Endothelial cell of umbilical vein (primary cell): ENCODE data around the gene KRT81. TPM values are rescaled to one million over a fixed set of nuclear protein-coding genes. Genes with fewer than 3 reads are reported as not detected.
"Not testable (repeated sequence)": the region's sequence is repeated elsewhere in the genome, so short reads cannot be mapped to it uniquely, and the experiment has no call there.

Experiments
- BruUV-seq: library from RNA; stranded (reverse); fragments of 400-500 nt; replicated peaks from 2 replicates; lab custom pipeline; 2021; lab: Mats Ljungman, UMichigan
- CTCF ChIA-PET: fragments of 300-600, 350-600 bp; sonication (Branson Sonifier 250); formaldehyde crosslinking; loops from one replicate; lab custom pipeline; 2021; ENCODE audit warnings: antibody characterized with exemption, inconsistent platforms; lab: Charles Lee
- POLR2A ChIA-PET: fragments of 300-600, 350-600 bp; sonication (Branson Sonifier 250); formaldehyde crosslinking; loops from one replicate; lab custom pipeline; 2021; ENCODE audit warnings: antibody characterized with exemption, inconsistent platforms; lab: Charles Lee
- DNase-seq: peaks from one replicate; pipeline ENCODE4 v3.0.0-alpha.2; 2011; ENCODE audit warnings: low read depth, low spot score
- FAIRE-seq: peaks from 2 replicates; lab custom pipeline; 2011; peaks lifted over from hg19 to GRCh38; lab: Jason Lieb, UNC
- H2AFZ ChIP-seq: 2 replicates; pipeline ENCODE4 v1.6.0; 2012; ENCODE audit warnings: low read depth, low read length, control low read depth, inconsistent platforms
- H3K27ac ChIP-seq: 2 replicates; pipeline ENCODE4 v1.5.1; 2011; ENCODE audit warnings: low read depth, mild to moderate bottlenecking, control low read depth, low read length, moderate library complexity; ENCODE audit not compliant: insufficient read depth
- H3K27me3 ChIP-seq, 2 experiments: 2 replicates each; pipeline versions ENCODE4 v1.6.0 to v1.6.1; 2011; ENCODE audit warnings: low read length in 2 of 2, mixed read lengths in 1 of 2; ENCODE audit not compliant: control insufficient read depth in 2 of 2, insufficient read depth in 2 of 2
- H3K36me3 ChIP-seq, 2 experiments: 2 replicates in 1 of 2; 3 replicates in 1 of 2; pipeline ENCODE4 v1.5.1; 2011; ENCODE audit warnings: low read length in 2 of 2, mild to moderate bottlenecking in 1 of 2, moderate library complexity in 1 of 2; ENCODE audit not compliant: control insufficient read depth in 2 of 2, insufficient read depth in 2 of 2; ENCODE audit errors: extremely low read depth in 1 of 2
- H3K4me1 ChIP-seq: 3 replicates; pipeline ENCODE4 v1.5.1; 2011; ENCODE audit warnings: mild to moderate bottlenecking, low read length; ENCODE audit not compliant: control insufficient read depth, insufficient read depth; ENCODE audit errors: extremely low read depth
- H3K4me2 ChIP-seq: 2 replicates; pipeline ENCODE4 v1.6.1; 2011; ENCODE audit warnings: low read length, control low read depth, mixed read lengths; ENCODE audit not compliant: insufficient read depth
- H3K4me3 ChIP-seq, 3 experiments: fragments of 200-600 bp in 1 of 3; sonication (generic), shearing (Covaris generic) in 1 of 3; replicated peaks in 1 of 3; 2 replicates each; pipeline ENCODE4 v1.5.1; 2011 to 2016; ENCODE audit warnings: control low read depth in 3 of 3, low read length in 3 of 3, mild to moderate bottlenecking in 2 of 3, inconsistent platforms in 1 of 3, low read depth in 1 of 3, moderate library complexity in 1 of 3; ENCODE audit not compliant: insufficient read depth in 1 of 3
- H3K79me2 ChIP-seq: 2 replicates; pipeline ENCODE4 v1.6.0; 2012; ENCODE audit warnings: low read length, inconsistent platforms; ENCODE audit not compliant: control insufficient read depth, insufficient read depth
- H3K9ac ChIP-seq: replicated peaks from 2 replicates; pipeline ENCODE3; 2011; ENCODE audit warnings: low read length, control low read depth; ENCODE audit not compliant: insufficient read depth; ENCODE audit errors: extremely low read depth
- H3K9me1 ChIP-seq: replicated peaks from 3 replicates; pipeline ENCODE4 v1.6.0; 2011; ENCODE audit warnings: mild to moderate bottlenecking, low read length; ENCODE audit not compliant: control insufficient read depth, insufficient read depth; ENCODE audit errors: extremely low read depth
- H3K9me3 ChIP-seq: replicated peaks from 2 replicates; pipeline ENCODE4 v1.5.1; 2012; ENCODE audit warnings: low read length, inconsistent platforms; ENCODE audit not compliant: control insufficient read depth, insufficient read depth
- H4K20me1 ChIP-seq: replicated peaks from 2 replicates; pipeline ENCODE3; 2011; ENCODE audit warnings: mild to moderate bottlenecking, low read length; ENCODE audit not compliant: control insufficient read depth, insufficient read depth; ENCODE audit errors: extremely low read depth
- CTCF ChIP-seq, 2 donors: IDR thresholded peaks; 1 replicate in 1 of 2; 2 replicates in 1 of 2; pipeline ENCODE4 v1.5.1; 2011; ENCODE audit warnings: low read length in 2 of 2, mild to moderate bottlenecking in 2 of 2, moderate library complexity in 2 of 2, control low read depth in 1 of 2, inconsistent platforms in 1 of 2, low read depth in 1 of 2; ENCODE audit not compliant: insufficient read depth in 1 of 2; ENCODE audit errors: extremely low read depth in 1 of 2
- EZH2 ChIP-seq: IDR thresholded peaks from 2 replicates; pipeline ENCODE4 v1.6.1; 2012; ENCODE audit warnings: borderline replicate concordance, low read depth, mild to moderate bottlenecking, moderate library complexity, low read length, inconsistent platforms; ENCODE audit not compliant: severe bottlenecking
- GATA2 ChIP-seq: IDR thresholded peaks from 2 replicates; pipeline ENCODE4 v1.7.0; 2011; ENCODE audit warnings: low read depth, mild to moderate bottlenecking, moderate library complexity, mixed read lengths, low read length; ENCODE audit not compliant: insufficient read length, insufficient read depth
- POLR2A ChIP-seq: IDR thresholded peaks from 2 replicates; pipeline ENCODE4 v1.6.1; 2012; ENCODE audit warnings: low read depth, mild to moderate bottlenecking, control low read depth, low read length
- dilution Hi-C: fragments of 300-500 bp; cut with MboI; formaldehyde crosslinking; loops from one replicate; pipeline ENCODE4 v1.15.0; 2019; ENCODE audit warnings: low sequenced_read_pairs; ENCODE audit not compliant: extremely low pct_ligation_motif_present
- intact Hi-C: fragments of 100-400 bp; cut with micrococcal nuclease; formaldehyde crosslinking; loops from one replicate; pipeline ENCODE4 v1.10.0; 2022
- polyA plus RNA-seq, 4 experiments: library from polyadenylated mRNA; depleted of rRNA in 3 of 4; stranded (reverse) in 3 of 4; unstranded in 1 of 4; fragments of >200 nt; gene quantifications; 2 replicates each; pipeline versions ENCODE4 v1.2.1 to v1.2.3, GENCODE V29; 2011 to 2012; ENCODE audit warnings: missing spikeins in 1 of 4
- total RNA-seq: library from RNA; stranded (reverse); gene quantifications from 2 replicates; pipeline ENCODE4 v1.2.3, GENCODE V29; 2021

Gene KRT81
- total and polyA plus RNA-seq, 2 donors (not counting 3 experiments of a cell fraction or from before 2014, with no cell fraction given): not detected

- TF ChIP-seq CTCF (IDR thresholded peaks at IDR 0.05; ENCODE audit: extremely low read depth in 1 of 2, insufficient read depth in 1 of 2, low read depth in 1 of 2, low read length in 2 of 2): peak; percentile 4 to 13
- H3K4me3 ChIP-seq, H3K4me1 ChIP-seq, H3K4me2 ChIP-seq, intact Hi-C loops, H3K27ac ChIP-seq, BruUV-seq, dilution Hi-C loops, FAIRE-seq, H4K20me1 ChIP-seq, DNase-seq, H3K9ac ChIP-seq, H3K9me3 ChIP-seq, H3K36me3 ChIP-seq, H3K79me2 ChIP-seq, H2AFZ ChIP-seq, POLR2A ChIA-PET, H3K9me1 ChIP-seq: not testable (repeated sequence)
- H3K27me3 ChIP-seq: peaks cover 9 to 15% of the 10 kb centered on the region in 2 experiments
- CTCF ChIA-PET: interaction anchor here (0.8 to 1.9 kb wide), 4 partner anchors 14 to 79 kb away, joined by 3 to 8 read pairs (median 4); no protein-coding TSS in a partner anchor
Observed at GRCh38 chr12:52252175-52252615, 39.1 kb downstream of the KRT81 start.

DNA sequence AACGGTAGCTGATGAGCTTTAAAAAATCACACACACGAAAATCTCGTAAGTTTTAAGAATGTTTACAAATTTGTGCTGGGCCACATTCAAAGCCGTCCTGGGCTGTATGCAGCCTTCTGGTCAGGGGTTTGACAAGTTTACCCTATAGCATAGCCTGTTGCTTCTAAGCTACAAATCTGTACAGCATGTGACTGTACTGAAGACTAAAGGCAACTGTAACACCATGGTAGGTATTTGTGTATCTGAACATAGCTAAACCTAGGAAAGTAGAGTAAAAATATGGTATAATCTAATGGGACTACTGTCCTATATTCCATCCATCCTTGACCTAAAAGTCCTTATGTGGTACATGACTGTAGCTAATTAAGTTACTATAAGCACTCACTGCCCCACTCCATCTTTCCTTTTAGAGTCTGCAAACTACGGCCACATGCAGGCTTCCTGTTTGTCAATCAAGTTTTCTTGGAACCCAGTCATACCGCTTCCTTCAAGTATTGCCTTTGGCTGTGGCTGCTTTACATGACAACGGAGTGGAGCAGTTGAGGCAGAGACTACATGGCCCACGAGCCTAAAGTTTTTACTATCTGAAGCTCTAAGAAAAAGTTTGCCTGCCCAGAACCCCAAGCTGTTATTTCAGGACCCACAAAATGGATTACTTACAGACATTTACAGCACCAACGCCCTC, 39.8 kb downstream of the KRT81 start:
- ChIA-PET CTCF (interaction anchor here (1.0 to 1.9 kb wide), 6 partner anchors 13 to 619 kb away, joined by 3 to 8 read pairs (median 4); no protein-coding TSS in a partner anchor), POLR2A (interaction anchor here (0.5 kb wide), 1 partner anchor 78 kb away, joined by 4 read pairs; no protein-coding TSS in a partner anchor)
- Histone ChIP-seq H3K79me2 (no peaks in the 10 kb centered on the region), H3K9me1 (no peaks in the 10 kb centered on the region), H3K4me2 (no peak overlapping the region), H3K27ac (no peak overlapping the region), H3K27me3 (peaks cover 4 to 9% of the 10 kb centered on the region in 2 experiments), H3K9me3 (no peaks in the 10 kb centered on the region), H3K4me3 (no peak overlapping the region), H3K4me1 (peaks cover 6% of the 10 kb centered on the region), H2AFZ (no peak overlapping the region), H3K36me3 (no peaks in the 10 kb centered on the region), H3K9ac (no peak overlapping the region), H4K20me1 (no peaks in the 10 kb centered on the region)
- BruUV-seq: no TSS peak
- DNase-seq (no peak), FAIRE-seq (peak; percentile 24)
- intact Hi-C loops (no loop called here), dilution Hi-C loops (no loop called here)
- TF ChIP-seq EZH2 (no peak), GATA2 (no peak), CTCF (IDR thresholded peaks at IDR 0.05; ENCODE audit: extremely low read depth in 1 of 2, insufficient read depth in 1 of 2, low read depth in 1 of 2, low read length in 2 of 2) (no peak), POLR2A (no peak)
